ENCODE data around the gene FMN1.

GRCh38 chr15:32849769-32850668 is 344.5 kb downstream of the FMN1 start:
- TF ChIP-seq HBP1 (CRISPR knock-in tag; IDR thresholded peaks at IDR 0.05; ENCODE audit: low read depth), result no peak
- TF ChIP-seq ZFP91 (CRISPR knock-in tag; IDR thresholded peaks at IDR 0.05; ENCODE audit: borderline replicate concordance), result no peak
- no peak for TF ChIP-seq ZNF282 (IDR thresholded peaks at IDR 0.05; ENCODE audit: partially characterized antibody)
- no peak for TF ChIP-seq TEF (CRISPR knock-in tag; IDR thresholded peaks at IDR 0.05)

Measured in HepG2 (cell line).